ENCODE measurements around the gene S100PBP. TPM values are rescaled to one million over a fixed set of nuclear protein-coding genes. Genes with fewer than 3 reads are reported as not detected.

S100PBP gene
- total and polyA plus RNA-seq, 7 donors, result 3.2 to 50.7 (median 25.2) TPM

- no peak overlapping the region for H3K27ac ChIP-seq
- no peak for DNase-seq
- intact Hi-C loops (cut with DNase I), result loop anchor here (10.0 kb wide), 1 partner anchor 254 kb away; no protein-coding TSS in a partner anchor
- no peaks in the 10 kb centered on the region for H3K9me3 ChIP-seq
- H3K4me3 ChIP-seq, result no peak overlapping the region
- peaks cover 0 to 5% (median 0%) of the 10 kb centered on the region in 4 donors for H3K4me1 ChIP-seq
- WGBS, 2 donors, result 95 to 96% methylated on average over 5 of the region's 5 CpGs
- H3K27me3 ChIP-seq, result no peaks in the 10 kb centered on the region
- H3K36me3 ChIP-seq, result peaks cover 29 to 100% (median 42%) of the 10 kb centered on the region in 4 donors
- TF ChIP-seq EP300 (IDR thresholded peaks at IDR 0.05) (no peak), CTCF (IDR thresholded peaks at IDR 0.05) (no peak), POLR2AphosphoS5 (IDR thresholded peaks at IDR 0.05) (no peak), POLR2A (IDR thresholded peaks at IDR 0.05) (no peak)
Measured at GRCh38 chr1:32779242-32779641, 38.2 kb upstream of the S100PBP start.

GRCh38 chr1:32780005-32780404, 37.4 kb upstream of the S100PBP start:
- no peaks in the 10 kb centered on the region for H3K27me3 ChIP-seq
- intact Hi-C loops (cut with DNase I), result no loop called here
- no peak for DNase-seq
- H3K36me3 ChIP-seq, result peaks cover 29 to 100% (median 45%) of the 10 kb centered on the region in 4 donors
- H3K4me3 ChIP-seq, result no peak overlapping the region
- no peaks in the 10 kb centered on the region for H3K9me3 ChIP-seq
- H3K4me1 ChIP-seq, result peaks cover 0 to 5% (median 0%) of the 10 kb centered on the region in 4 donors
- 90 to 94% methylated on average over 8 of the region's 8 CpGs for WGBS, 2 donors
- no peak for TF ChIP-seq POLR2A (IDR thresholded peaks at IDR 0.05)
- no peak for TF ChIP-seq POLR2AphosphoS5 (IDR thresholded peaks at IDR 0.05)
- TF ChIP-seq CTCF (IDR thresholded peaks at IDR 0.05), result no peak
- no peak for TF ChIP-seq EP300 (IDR thresholded peaks at IDR 0.05)
- no peak overlapping the region for H3K27ac ChIP-seq

GRCh38 chr1:32780628-32781234, 36.7 kb upstream of the S100PBP start:
- H3K27ac ChIP-seq, result no peak overlapping the region
- H3K27me3 ChIP-seq, result no peaks in the 10 kb centered on the region
- DNase-seq, result no peak
- no peaks in the 10 kb centered on the region for H3K4me1 ChIP-seq
- intact Hi-C loops (cut with DNase I), result no loop called here
- H3K9me3 ChIP-seq, result no peaks in the 10 kb centered on the region
- 92 to 93% methylated on average over 8 of the region's 8 CpGs for WGBS, 2 donors
- no peak overlapping the region for H3K4me3 ChIP-seq
- peaks cover 29 to 100% (median 44%) of the 10 kb centered on the region in 4 donors for H3K36me3 ChIP-seq
- no peak for TF ChIP-seq POLR2AphosphoS5 (IDR thresholded peaks at IDR 0.05)
- TF ChIP-seq CTCF (IDR thresholded peaks at IDR 0.05), result no peak
- TF ChIP-seq EP300 (IDR thresholded peaks at IDR 0.05), result no peak
- TF ChIP-seq POLR2A (IDR thresholded peaks at IDR 0.05), result no peak

- TF ChIP-seq POLR2AphosphoS5 (IDR thresholded peaks at IDR 0.05), result no peak
- no peak for TF ChIP-seq EP300 (IDR thresholded peaks at IDR 0.05)
- TF ChIP-seq POLR2A (IDR thresholded peaks at IDR 0.05), result no peak
- no peak for TF ChIP-seq CTCF (IDR thresholded peaks at IDR 0.05)
- H3K4me1 ChIP-seq, result no peaks in the 10 kb centered on the region
- intact Hi-C loops (cut with DNase I), result no loop called here
Measured at GRCh38 chr1:32782086-32782485, 35.4 kb upstream of the S100PBP start.

More at GRCh38 chr1:32782086-32782485, 35.4 kb upstream of the S100PBP start:
- Histone ChIP-seq H3K9me3 (no peaks in the 10 kb centered on the region), H3K27ac (no peak overlapping the region), H3K27me3 (no peaks in the 10 kb centered on the region), H3K36me3 (peaks cover 29 to 100% (median 50%) of the 10 kb centered on the region in 4 donors), H3K4me3 (no peak overlapping the region)
- WGBS, 2 donors, result 92% methylated on average over 5 of the region's 5 CpGs
- no peak for DNase-seq
